IPS-NIHi11 (cell line): ENCODE data around the gene BMP8B.

Experiments used
- DNase-seq: peaks from one replicate; pipeline ENCODE4 v3.0.0; 2012; ENCODE audit warnings: mixed read lengths, low spot score

The BMP8B gene

GRCh38 chr1:39758556-39759435 is 29.9 kb downstream of the BMP8B start:
- no peak for DNase-seq

DNA sequence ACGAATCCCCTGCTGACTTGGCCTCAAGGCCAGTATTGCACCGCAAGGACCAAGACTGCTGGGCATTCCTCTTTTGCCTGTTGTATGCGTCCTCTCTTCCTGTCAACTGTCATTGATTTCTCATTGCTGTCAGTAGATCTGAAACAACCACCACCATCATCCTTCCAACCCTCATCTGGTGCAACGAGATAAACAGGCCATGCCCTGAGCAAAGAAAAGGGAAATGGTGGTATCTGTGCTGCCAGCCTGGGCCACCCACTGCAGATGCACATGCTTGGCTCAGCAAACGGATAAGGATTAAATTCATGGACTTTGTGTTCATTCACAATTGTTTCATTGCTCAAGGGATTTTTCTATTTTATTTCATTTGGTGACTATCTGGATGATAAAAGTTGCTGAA is 31.2 kb downstream of the BMP8B start:
- no peak for DNase-seq

- no peak for DNase-seq
These were observed 32.6 kb downstream of the BMP8B start for GRCh38 chr1:39755965-39756659.

- no peak for DNase-seq
These were observed 33.7 kb downstream of the BMP8B start for GRCh38 chr1:39754906-39755504.

DNA sequence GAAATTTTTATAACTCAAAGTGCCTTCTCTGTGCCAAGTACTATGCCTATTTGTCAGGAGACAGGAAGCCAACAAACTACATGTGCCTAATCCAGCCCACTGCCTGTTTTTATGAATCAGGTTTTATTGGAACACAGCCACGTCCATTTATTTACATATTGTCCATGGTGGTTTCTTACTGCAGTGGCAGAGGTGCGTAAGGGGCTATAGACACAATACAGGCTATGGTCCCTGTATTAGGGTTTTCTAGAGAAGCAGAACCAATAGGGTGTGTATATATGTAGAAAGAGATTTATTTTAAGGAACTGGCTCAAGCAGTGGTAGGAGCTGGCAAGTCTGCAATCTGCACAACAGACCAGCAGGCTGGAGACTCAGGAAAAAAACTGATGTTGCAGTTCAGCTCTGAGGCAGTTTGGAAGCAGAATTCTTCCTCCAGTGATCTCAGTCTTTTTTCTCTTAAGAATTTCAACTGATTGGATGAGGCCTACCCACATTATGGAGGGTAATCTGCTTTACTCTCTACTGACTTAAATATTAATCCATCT is 34.6 kb downstream of the BMP8B start:
- no peak for DNase-seq

GRCh38 chr1:39753132-39754025 is 35.3 kb downstream of the BMP8B start:
- no peak for DNase-seq

- no peak for DNase-seq
These were observed 36.0 kb downstream of the BMP8B start for GRCh38 chr1:39752703-39753102.

- no peak for DNase-seq
These were observed 37.1 kb downstream of the BMP8B start for GRCh38 chr1:39751595-39751994.

- DNase-seq: no peak
These were observed 43.5 kb downstream of the BMP8B start for GRCh38 chr1:39745016-39745670.

DNA sequence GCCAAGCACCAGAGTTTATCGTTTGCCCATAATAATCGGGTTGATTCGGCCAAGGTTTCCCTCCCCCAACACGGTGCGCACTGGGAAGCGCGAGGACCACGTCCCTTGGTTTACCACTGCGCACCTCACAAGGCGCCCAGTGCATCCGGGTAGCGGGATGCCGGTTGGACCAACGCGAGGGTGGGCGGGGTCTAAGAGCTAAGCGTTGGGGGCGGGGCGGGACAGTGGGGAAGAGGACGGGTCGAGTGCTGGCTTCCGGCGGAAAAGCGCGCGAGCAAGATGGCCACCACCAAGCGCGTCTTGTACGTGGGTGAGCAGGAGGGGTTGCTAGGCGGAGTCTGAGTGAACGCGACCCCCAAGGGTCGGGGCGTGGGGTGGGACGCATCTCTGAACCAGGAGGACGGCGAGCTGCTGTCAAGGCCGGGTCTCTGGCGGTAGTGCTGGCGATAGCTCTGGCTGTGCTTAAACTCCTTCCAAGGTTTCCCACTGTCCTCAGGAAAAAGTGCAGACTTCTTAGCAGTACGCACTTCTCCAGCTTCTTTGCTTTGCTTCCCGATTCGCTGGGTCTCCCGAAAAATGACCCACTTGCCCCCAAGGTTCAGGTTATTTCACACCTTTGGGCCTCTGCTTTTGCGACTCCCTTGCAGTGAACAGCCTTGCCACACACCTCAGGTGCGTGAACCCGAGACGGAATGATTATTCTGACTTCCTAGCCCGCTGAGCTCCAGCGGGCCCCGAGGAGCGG is 49.9 kb downstream of the BMP8B start, which contains the start of gene PPIE:
Gene PPIE, plus strand, starts transcription at position 261 of the 745 bp plus-strand sequence. Its CDS starts 19 bp downstream, at position 280.
- peak; percentile 96 for DNase-seq

GRCh38 chr1:39737546-39738169 is 51.0 kb downstream of the BMP8B start:
- no peak for DNase-seq

GRCh38 chr1:39735731-39736130 is 52.9 kb downstream of the BMP8B start:
- DNase-seq: no peak

GRCh38 chr1:39733161-39733560 is 55.5 kb downstream of the BMP8B start:
- DNase-seq: no peak

- DNase-seq: no peak
These were observed 55.9 kb downstream of the BMP8B start for GRCh38 chr1:39732730-39733129.

GRCh38 chr1:39729842-39730241 is 58.8 kb downstream of the BMP8B start:
- no peak for DNase-seq

- no peak for DNase-seq
These were observed 59.6 kb downstream of the BMP8B start for GRCh38 chr1:39729030-39729429.

DNA sequence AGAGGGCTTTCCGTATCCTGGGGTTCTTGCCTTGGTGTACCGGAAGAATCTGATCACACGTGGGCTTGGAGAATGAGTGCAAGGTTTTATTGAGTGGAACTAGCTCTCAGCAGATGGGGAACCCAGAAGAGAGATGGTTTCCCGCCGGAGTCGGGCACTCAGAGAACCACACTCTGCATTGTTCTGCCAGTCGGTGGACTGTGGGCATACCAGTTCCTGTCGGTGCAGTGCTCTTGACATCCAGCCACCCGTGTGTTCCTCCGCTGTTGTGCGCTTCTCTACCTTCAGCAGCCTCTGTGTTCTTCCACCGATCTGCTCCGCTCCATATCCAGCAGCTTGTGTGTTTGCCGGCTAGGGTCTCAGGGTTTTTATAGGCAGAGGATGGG is 60.7 kb downstream of the BMP8B start:
- no peak for DNase-seq

DNA sequence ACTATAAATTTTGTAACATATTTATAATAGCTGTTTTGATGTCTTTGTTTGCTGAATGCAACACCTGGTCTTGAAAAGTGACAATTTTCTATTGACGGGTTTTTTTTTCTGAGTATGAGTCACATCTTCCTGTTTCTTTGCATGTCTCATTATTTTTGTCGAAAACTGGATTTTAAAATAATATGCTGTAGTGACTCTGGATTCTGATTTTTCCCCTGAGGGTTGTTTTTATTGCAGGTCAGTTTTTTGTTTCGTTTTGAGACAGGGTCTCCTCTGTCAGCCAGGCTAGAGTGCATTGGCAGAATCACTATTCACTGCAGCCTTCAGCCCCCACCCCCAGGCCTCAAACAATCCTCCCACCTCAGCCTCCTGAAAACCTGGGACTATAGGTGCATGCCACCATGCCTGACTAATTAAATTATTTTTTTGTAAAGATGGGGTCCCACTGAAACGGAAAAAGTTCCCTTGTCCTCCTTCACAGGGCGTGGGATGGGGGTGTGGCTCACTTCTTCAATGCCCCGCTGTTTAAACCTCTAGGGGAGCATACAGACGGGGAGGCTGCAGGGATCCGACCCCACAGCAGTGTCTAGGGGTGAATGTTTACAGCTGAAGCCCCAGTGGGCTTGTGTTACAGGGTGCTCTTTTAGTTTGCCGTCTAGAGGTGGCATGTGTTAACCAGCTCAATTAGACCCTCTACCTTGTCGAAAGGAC is 61.3 kb downstream of the BMP8B start:
- DNase-seq: no peak

GRCh38 chr1:39726600-39726999 is 62.1 kb downstream of the BMP8B start:
- DNase-seq: no peak
